GM18517 (cell line): ENCODE results near the gene HSD11B2.

Experiments used
- ATAC-seq: cut with Tn5 transposase; IDR thresholded peaks from one replicate; pipeline ENCODE4 v1.9.1; 2021; ENCODE audit warnings: mild to moderate bottlenecking, moderate library complexity; ENCODE audit not compliant: unreplicated experiment

Gene HSD11B2

DNA sequence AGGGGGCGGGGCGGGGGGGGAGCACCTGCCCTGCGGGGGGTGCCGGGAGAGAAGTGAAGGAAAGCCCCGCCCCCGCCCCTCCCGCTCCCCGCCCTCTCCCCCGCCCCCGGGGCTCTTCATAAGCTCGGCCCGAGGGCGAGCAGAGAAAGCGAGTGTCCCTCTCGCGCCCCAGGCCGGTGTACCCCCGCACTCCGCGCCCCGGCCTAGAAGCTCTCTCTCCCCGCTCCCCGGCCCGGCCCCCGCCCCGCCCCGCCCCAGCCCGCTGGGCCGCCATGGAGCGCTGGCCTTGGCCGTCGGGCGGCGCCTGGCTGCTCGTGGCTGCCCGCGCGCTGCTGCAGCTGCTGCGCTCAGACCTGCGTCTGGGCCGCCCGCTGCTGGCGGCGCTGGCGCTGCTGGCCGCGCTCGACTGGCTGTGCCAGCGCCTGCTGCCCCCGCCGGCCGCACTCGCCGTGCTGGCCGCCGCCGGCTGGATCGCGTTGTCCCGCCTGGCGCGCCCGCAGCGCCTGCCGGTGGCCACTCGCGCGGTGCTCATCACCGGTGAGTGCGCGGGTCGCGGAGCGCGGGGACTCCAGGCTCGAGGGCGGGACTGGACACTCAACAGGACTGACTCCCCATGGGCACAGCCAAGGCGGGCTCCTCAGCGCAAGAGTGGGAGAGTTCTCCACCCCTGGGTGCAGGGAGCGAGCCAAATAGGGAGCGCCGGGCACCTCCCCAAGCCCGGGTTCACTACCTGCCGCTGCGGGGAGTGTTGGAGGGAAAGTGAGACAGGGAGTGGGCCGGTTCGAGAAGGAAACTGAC, at the start of gene HSD11B2:
Gene HSD11B2 (plus strand): TSS at position 145 of the 798 bp plus-strand sequence. CDS start 128 bp downstream, at position 273.
- ATAC-seq, result no peak

DNA sequence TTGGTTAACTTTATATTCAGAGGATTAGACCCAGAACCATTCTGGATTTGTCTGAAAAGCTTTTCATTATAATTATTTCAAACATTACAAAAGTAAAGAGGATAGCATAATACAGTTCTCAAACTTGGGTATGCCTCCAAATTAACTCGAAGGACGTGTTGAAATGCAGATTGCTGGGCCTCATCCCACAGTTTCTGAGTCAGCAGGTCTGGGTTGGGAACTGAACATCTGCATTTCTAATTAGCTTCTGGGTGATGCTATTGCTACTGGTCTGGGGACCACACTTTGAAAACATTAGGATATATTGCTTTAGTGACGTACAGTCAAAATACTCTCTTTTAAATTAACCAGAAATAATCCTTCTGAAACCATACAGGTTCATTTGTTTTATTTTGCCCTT, 47.6 kb upstream of the HSD11B2 start:
- no peak for ATAC-seq

DNA sequence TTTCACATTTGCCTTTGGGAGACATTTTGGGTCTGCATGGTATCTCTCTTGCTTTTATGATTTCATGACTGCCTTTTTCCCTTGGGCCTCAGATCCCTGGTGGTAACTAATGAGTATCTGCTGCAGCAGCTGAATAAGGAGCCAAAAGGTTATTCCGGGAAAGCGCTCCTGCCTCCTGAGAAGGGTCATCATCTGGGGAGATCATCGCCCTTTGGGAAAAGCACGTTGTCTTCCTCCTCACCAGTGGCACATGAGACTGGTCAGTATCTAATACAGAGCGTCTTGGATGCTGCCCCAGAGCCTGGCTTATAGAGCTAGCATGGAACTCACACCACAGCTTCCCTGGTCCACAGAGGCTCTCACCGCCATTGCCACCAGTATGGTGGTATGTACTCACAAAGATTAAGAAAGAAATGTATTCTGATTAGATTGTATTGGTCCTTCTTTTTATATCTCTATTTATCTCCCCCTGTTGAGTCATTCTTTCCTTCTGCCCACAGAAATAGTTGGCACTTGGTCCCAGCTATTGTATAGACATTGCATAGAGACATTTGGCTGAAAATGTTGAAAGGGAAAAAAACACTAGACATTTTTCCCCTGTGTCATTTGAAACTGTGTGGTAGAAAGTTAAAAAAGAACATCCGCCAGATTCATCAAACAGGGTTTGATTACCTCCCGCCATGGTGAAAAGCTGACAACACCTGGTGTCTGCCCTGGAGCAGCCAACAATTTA, 46.0 kb upstream of the HSD11B2 start:
- no peak for ATAC-seq

DNA sequence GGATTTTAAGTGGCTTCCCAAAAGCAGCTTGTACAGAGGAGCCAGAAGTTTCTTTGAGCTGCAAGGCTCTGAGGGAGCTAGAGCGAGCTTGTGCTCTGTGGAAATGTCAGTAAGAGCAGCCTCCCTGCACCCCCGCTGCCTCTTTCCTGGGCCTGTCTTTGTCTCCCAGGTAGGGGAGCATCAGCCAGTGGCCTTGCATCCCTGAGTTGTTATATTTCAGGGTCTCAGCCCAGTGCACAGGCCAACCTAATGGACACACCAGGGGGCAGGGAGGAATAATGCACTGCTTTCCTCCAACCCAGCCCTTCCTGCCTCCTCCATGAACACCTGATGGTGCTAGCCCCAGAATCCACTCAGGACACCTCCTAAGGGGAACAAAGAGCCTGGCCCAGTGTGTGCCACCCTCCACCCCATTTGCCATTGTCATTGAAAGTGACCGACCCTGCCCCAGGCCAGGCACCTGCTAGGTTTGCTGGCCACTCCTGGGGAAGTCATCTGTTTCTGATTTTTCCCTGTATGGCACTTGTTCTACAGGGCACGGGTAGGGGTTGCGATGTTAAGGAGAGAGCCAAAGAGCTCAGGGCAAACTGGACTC, 44.0 kb upstream of the HSD11B2 start:
- no peak for ATAC-seq

DNA sequence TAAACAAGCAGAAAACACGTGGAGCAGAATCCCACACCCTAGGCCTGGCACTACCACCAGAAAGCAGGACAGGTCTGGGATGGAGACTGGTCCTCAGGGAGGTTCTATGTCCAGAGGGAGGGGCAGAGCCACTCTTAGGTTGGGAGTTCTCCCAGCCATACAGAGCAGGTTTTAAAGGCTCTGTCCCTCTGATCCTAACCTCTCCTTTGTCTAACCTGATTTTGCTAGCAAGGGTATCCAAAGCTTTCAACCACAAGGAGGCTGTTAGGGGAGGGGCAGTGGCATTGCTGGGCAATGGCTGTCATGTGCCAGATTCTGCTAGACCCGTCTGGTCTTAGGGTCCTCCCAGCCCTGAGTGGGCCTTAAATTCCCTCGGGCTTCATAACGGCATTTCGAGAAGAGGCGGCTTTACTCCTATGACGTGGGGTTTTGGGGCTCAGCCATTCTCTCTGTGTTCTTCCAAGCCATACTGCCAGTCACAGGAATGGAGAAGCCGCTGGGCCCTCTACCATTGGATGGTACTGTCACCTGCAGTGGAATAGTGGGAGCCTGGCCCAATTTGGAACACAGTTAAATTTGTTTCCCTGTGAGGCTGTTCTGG, 43.3 kb upstream of the HSD11B2 start:
- no peak for ATAC-seq

DNA sequence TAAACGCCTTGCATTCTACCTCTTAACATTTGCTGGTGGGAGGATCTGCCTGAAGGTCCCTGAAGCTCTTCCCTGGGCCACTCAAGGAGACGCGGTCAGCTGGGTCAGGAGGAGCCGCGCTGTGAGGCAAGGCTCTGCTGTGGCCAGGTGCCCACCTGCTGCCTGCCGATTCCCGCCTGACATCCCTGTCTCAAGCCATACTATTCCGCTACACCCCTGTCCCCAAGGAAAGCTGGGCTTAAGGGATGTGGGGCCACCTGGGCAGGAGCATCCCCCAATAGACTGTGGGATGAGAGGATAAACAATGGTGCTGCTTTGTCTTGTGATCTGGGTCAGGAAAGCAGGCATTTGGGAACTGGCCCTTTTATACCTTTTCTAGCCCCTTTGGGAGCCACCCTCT, 42.7 kb upstream of the HSD11B2 start:
- ATAC-seq, result no peak

DNA sequence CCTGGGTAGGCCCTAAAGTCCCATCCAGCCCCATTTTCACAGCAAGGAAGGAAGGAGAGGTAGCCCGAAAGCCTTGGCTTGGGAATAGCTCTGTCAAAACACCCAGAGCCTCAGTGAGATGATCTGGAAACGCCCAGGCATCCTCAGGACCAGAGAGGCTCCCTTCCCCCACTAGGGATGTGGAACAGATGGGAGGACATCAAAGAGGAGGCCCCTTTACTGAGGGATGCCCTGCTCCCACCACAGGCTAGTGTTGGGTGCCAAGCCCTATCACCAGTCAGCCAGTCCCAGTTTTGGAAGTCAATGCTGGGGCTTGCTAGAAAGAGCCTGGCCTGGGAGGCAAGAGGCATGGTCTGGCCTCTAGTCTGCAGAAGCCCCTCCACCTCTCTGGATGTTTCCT, 42.3 kb upstream of the HSD11B2 start:
- no peak for ATAC-seq

DNA sequence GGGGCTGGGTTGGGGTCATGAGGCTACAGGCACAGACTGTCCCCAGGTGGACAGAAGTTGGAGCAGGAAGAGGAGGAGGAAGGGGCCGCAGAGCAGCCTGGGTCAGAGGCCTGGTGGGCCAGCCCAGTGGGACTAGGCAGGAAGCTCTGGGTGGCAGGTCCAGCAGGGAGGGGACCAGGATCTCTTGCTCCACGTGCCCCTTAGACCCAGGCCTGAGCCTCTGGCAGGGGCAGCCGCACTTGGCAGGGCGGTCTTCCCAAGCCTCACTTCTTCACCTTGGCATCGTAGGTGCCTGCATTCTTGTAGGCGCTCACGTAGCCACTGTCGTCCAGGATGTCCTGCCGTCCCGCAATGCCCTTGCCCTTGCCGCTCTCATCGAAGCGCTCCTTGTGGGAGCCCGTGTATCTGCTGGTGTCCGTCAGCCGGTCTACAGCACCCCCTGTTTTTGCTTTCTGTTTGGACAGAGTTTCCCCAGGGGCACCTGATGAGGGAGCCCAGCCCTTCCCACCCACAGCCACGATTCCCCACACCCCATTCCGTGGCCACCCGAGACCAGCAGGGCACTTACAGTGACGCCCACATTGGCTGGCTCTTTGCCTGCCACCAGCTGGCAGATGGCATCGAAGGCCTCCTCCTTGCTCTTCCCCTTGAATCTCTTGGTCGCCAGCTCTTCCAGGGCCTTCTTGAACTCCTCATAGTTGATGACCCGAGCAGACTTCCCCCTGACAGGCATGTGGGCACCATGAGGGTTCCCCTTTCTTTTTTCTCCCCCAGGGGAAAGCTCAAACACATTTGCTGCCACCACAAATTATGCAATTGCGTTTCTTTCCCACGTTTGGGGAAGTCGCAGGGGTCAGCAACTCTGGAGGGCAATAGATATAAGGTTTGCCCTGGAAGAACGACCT, 40.8 kb upstream of the HSD11B2 start:
- no peak for ATAC-seq

DNA sequence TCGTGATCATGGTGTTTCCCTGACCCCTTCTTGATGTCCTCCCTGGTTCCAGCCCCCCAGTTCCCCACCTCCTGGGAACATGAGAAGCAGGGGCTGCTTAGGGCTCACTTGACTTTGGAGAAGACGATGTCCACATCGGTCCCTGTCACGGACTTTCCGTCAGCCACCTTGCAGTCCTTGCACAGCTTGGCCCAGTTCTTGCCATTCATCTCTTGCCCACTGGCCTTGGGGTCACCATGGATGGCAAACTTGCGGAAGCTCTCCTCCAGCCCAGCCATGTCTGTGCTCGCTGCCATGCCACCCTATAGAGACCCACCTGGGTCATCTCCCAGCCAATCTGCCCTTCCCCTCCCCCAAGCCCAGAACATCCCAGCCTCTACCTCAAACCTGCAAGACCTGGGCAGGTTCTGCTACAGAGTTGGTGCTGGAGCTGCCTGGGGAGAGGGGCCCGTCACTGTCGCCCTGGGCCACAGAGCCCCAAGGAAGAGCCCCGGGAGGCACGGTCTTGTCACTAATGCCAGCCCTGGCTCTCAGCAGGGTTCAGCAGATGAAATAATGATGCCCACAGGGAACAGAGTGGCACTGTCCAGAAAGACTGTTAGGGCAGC, 40.0 kb upstream of the HSD11B2 start:
- ATAC-seq, result no peak

DNA sequence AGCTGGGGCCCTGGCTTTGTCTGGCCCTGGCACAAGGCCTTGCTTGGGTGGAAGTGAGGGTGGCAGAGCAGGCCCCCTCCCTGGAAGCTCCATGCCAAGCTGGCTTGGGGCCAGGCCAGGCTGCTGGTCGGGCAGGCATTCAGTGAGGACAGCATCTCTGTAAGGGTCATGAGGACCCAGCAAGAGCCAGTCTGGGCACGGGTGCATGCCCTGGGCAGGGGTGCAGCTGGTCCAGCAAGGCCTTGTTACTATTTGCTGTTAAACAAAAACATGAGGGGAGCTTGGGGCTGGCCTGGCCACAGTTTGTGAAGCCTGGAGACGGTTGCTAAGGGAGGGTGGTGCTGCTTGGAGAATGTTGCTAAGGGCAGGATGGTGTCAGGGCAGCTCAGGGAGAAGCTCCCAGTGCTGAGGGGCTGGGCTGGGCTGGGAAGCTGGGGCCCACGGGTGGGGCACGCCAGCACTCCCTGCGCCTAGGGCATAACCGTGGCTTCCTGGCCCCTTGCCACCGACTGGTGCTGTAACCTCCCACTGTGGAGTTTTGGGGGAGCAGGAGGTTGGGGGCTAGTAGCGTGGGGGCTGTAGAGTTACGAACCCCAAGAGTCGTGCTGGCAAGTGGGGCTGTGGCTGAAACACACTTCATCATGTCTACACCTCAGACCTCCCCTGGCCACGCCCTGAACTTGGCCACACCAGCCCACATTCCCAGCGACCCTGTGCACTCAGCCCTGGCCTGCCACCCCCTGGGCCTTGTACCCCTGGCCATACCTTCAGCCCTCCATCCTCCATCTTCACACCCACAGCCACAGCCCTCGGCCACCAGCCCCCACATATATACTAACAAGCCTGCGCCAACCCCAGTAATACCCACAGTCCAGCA, 39.3 kb upstream of the HSD11B2 start:
- no peak for ATAC-seq

DNA sequence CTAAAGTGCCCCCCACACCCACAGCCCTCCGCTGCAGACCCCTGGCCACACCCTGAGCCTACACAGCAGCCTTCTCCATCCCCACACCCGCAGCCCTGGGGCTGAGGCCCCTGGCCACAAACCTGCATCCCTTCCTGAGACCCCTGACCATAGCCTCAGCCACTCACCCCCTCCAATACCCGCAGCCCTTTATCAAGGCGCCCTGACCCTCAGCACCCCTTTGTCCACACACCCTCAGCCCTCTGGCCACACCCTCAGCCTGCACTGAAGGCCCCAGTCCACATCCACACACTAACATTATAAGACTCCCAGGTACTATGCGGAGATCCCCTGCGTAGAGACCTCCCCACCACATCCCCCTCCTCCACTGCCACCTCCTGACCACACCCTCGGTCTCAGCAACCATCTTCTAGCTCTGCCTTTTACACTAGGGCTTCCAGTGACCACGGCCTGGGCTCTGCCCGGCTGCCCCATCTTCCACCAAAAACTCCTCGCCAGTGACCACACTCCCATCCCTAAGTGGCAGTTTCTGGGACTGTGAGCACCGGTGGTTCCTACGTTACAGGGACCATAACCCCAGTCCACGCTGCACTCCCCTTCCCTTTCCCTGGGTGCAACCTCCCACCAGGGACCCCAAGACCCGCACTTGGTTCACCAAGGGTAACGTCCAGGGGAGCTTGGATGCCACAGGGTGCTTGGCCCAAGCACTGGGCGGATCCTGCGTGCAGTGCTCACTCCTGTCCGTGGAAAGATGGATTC, 38.4 kb upstream of the HSD11B2 start:
- no peak for ATAC-seq

DNA sequence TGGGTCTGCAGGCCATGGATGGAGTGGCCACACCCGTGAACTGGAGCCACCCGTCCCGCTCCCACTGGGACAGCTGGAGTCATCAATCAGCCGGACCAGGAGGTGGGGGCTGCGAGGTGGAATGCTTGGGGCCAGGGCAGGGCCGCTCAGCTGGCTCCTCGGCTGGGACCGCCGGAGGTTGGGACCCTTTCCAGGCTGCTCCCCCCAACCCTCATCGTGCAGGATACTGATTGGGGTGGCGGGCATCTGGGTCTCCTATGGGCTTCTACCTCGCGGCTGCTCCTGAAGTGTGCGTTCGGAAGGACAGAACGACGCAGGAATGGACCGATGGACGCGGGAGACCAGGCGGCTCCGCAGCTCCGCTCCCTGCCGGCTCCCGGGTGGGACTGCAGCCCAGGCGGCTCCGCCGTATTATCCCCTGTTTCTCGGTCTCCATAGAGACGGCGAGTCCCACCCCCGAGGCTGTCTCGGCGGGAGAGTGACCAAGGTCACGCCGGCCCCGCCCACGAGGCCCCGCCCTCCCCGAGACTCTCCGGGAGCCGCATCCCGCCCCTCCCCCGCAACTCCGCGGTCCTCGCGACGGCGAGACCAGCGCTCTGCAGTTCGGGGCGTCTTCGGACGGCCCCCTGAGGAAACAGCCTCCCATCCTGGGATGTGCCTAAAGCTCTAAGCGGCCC, 37.7 kb upstream of the HSD11B2 start, which contains the start of gene TPPP3:
Gene TPPP3 (minus strand): TSS at position 388 of the 677 bp plus-strand sequence. CDS start 2,387 bp downstream, outside the sequence.
- ATAC-seq, result no peak

DNA sequence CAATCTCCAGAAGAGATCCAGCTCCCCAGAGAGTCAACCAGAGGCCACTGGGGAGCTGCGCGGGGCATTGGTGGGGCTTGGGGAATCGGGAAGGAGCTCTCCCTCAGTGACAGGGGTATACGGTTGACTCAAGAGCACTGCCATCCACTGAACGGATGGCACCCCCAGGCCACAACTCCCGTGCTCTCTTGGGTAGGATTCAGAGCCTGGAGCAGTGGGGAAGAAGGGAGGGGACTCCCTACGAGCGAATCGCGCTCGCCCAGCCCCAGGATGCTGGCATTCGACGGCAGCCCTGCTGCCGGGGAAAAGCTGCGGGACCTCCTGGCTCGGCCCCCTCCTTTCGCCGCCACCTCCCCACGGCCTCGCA, 37.1 kb upstream of the HSD11B2 start:
- no peak for ATAC-seq

DNA sequence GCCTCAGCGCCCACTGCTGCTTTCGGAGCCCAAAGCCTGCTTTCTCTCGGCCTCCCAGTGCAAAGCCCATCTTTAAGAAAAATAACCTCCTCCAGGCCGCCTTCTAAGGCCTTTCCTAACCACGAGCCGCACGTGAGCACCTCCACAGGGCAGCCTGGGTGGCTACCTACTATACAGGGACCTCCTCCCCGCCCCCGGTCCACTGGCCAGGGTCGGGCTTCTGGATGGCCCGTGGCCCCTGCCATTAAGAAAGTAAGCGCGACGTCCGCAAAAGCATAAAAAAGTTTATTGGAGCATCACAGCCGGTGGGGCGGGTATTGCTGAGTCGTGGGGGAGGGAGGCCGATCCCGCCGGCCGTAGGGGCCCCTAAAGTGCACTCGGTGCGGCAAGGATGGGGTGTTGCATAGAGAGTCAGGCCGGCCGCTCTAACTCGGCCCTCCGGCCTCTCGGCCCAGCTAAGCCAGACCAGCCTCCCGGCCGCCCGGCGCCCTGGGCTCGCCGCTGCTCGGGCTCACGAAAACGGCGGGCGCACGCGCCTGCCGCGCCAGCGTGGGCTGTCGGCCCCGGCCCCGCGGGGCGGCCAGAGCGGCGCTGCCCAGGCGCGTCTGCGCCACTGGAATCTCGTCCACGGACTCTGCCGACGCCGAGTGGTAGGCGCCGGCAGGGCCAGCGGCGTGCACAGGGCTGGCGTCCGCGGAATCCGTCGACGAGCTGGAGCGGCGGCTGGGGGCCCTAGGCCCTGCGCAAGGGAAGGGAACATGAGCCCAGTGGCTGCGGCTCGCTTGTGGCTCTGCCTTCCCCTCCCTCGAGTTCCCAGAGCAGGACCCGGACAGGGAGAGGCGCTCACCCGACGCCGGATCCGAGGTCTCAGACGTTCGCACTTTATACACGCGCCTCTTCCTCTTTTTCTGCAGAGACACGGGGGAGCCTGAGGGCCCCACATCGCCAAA, 36.5 kb upstream of the HSD11B2 start:
- no peak for ATAC-seq

DNA sequence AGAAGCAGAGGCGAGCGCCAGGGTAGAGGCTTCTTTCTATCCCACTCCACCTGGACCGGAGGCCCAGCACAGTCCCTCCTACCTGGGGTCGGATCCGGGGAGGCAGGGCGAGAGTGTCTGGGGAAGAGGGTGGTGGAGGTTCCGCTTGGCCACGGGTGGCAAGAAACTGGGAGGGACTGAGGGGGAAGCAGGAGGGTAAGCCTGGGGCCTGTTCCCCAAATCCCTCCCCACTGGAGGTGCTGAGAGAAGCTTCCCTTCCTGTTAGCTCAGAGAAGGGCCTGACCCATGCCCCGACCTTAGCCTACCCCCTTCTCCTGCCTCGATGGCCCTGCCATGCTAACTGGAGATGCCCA, 35.8 kb upstream of the HSD11B2 start:
- no peak for ATAC-seq

DNA sequence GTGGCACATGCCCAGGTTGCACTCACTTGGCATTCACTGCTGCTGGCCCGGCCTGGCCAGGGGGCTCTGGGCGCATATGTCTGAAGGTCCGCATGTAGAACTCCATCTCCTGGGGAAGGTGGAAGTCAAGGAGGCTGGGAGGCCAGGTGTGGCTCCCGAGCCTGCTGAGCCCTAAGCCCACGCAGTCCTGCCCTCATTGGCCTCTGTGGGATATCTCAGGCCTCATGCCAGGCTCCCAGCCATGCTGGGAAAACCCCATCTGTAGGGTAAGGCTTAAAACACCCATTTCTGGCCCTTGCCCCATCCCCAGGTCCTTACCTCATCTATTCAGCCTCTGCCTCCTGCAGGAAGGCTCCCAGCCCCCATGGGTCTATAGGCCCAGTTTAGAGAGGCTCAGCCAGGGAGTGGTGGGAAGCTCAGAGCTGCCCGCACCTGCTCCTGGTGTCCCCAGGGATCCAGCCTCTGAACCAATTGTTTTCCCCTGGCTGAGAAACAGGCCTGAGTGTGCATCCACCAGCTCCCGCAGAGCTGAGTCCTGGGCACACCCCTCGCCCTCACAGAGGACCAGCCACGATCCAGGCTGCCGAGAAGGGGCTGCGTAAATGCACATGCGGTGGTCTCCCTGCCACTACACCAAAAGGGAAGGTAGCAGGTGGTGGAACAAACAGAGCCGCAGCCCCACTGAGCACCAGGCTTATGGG, 35.3 kb upstream of the HSD11B2 start:
- no peak for ATAC-seq
